ENCODE measurements around the gene CFAP100.

CFAP100 gene

DNA sequence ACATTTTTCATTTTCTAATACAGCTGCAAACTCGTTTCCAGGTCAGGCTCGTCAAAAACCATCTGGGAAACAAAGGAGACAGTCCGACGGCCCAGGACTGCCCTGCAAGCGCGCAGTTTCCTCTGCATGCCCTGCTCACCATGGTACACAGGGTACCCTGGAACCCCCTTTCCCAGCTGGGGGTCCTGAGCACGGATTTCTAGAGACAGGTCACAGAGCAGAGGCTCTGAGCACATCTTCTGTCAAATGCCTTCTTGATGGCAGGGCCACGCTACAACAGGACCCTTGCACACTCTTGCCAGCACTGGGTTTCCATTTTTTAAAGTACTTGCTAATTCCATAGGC, 72.9 kb downstream of the CFAP100 start (continued):
- TF ChIP-seq, protein P1, sequence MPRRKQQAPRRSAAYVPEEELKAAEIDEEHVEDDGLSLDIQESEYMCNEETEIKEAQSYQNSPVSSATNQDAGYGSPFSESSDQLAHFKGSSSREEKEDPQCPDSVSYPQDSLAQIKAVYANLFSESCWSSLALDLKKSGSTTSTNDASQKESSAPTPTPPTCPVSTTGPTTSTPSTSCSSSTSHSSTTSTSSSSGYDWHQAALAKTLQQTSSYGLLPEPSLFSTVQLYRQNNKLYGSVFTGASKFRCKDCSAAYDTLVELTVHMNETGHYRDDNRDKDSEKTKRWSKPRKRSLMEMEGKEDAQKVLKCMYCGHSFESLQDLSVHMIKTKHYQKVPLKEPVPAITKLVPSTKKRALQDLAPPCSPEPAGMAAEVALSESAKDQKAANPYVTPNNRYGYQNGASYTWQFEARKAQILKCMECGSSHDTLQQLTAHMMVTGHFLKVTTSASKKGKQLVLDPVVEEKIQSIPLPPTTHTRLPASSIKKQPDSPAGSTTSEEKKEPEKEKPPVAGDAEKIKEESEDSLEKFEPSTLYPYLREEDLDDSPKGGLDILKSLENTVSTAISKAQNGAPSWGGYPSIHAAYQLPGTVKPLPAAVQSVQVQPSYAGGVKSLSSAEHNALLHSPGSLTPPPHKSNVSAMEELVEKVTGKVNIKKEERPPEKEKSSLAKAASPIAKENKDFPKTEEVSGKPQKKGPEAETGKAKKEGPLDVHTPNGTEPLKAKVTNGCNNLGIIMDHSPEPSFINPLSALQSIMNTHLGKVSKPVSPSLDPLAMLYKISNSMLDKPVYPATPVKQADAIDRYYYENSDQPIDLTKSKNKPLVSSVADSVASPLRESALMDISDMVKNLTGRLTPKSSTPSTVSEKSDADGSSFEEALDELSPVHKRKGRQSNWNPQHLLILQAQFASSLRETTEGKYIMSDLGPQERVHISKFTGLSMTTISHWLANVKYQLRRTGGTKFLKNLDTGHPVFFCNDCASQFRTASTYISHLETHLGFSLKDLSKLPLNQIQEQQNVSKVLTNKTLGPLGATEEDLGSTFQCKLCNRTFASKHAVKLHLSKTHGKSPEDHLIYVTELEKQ (tag by site-specific recombination; IDR thresholded peaks at IDR 0.05; ENCODE audit: borderline replicate concordance) = no peak
- TF ChIP-seq, protein P2, sequence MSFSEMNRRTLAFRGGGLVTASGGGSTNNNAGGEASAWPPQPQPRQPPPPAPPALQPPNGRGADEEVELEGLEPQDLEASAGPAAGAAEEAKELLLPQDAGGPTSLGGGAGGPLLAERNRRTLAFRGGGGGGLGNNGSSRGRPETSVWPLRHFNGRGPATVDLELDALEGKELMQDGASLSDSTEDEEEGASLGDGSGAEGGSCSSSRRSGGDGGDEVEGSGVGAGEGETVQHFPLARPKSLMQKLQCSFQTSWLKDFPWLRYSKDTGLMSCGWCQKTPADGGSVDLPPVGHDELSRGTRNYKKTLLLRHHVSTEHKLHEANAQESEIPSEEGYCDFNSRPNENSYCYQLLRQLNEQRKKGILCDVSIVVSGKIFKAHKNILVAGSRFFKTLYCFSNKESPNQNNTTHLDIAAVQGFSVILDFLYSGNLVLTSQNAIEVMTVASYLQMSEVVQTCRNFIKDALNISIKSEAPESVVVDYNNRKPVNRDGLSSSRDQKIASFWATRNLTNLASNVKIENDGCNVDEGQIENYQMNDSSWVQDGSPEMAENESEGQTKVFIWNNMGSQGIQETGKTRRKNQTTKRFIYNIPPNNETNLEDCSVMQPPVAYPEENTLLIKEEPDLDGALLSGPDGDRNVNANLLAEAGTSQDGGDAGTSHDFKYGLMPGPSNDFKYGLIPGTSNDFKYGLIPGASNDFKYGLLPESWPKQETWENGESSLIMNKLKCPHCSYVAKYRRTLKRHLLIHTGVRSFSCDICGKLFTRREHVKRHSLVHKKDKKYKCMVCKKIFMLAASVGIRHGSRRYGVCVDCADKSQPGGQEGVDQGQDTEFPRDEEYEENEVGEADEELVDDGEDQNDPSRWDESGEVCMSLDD (tag by site-specific recombination; IDR thresholded peaks at IDR 0.05) = no peak
- TF ChIP-seq, protein P3, sequence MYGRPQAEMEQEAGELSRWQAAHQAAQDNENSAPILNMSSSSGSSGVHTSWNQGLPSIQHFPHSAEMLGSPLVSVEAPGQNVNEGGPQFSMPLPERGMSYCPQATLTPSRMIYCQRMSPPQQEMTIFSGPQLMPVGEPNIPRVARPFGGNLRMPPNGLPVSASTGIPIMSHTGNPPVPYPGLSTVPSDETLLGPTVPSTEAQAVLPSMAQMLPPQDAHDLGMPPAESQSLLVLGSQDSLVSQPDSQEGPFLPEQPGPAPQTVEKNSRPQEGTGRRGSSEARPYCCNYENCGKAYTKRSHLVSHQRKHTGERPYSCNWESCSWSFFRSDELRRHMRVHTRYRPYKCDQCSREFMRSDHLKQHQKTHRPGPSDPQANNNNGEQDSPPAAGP (tag by site-specific recombination; IDR thresholded peaks at IDR 0.05) = no peak
- TF ChIP-seq ZNF133 (tag by site-specific recombination; IDR thresholded peaks at IDR 0.05) = no peak
- TF ChIP-seq ZNF501 (tag by site-specific recombination; IDR thresholded peaks at IDR 0.05) = no peak

DNA sequence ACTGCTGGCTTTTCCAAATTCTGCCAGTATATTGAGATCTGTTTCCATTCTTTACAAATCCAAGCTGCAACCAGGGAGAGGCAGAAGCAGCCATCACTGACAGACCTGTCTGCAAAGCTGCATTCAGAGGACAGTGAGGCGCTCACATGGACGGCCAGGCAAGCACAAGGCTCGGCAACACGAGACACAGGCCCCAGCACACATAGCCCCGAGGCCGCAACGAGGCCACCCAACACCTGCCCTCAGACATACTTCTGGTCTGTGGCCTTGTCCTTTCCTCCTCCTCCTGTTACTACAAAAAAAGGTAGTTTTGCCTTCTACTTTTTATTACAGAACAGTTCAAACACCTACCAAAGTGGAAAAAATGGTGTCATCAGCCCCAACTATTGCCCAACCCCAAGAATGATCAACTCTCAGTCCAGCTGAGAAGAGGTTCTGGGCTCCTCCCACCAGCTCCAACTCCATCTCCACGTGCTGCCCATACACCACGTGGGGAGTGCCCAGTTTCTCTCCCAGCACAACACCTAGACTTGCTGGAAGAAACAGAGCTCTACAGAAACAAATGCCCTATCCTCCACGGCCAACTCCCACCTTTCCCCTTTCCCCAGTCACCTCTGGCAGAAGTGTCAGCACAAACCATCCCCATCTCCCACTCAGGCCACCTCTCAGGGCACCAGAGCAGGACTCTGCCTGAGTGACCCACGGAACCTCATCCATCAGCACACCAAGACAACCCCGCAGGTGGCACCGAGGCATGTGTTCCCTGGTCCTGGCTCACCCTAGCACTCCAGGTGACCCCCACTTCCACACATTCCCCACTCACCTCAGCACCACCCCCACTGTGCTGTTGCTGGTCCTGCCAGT, 73.6 kb downstream of the CFAP100 start:
- POLR2A ChIA-PET = no interaction called here
- CTCF ChIA-PET = no interaction called here
- Histone ChIP-seq H3K4me1 (ENCODE audit: control insufficient read depth, insufficient read depth, low read length) (peaks cover 4% of the 10 kb centered on the region; the same call in 1 of the 2 replicates), H3K9me3 (ENCODE audit: control insufficient read depth, insufficient read depth, low read depth, low read length) (no peaks in the 10 kb centered on the region), H3K27ac (ENCODE audit: extremely low read depth, low read depth, low read length) (no peak overlapping the region), H3K36me3 (ENCODE audit: control insufficient read depth in 2 of 2, insufficient read depth in 1 of 2, low read length in 2 of 2) (peaks cover 8 to 89% of the 10 kb centered on the region in 2 experiments; a peak in 2 of 3 replicates), H3K4me3 (ENCODE audit: low read depth, low read length) (no peak overlapping the region)
- no peak for TF ChIP-seq ZSCAN23 (tag by site-specific recombination; IDR thresholded peaks at IDR 0.05)

DNA sequence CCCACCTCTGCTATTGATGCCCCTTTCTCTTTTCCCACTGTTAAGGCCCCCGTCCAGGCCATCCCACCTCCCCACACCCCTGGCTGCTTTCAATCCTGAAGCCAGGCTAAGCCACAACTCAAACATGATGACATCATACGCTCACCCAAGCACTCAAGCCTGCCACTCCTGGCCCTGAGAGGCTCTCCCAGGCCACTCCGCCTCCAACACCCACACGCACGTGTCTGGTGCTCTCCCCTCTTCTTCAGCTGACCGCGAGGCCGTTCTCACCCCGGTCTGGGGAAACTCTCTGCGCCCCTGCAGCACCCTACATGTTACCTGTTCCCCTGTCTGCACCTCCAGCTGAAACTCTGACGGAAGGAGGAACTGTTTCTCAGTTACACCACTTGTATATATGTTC, 74.8 kb downstream of the CFAP100 start:
- Histone ChIP-seq H3K4me1 (ENCODE audit: control insufficient read depth, insufficient read depth, low read length) (peaks cover 8% of the 10 kb centered on the region; the same call in 1 of the 2 replicates), H3K27ac (ENCODE audit: extremely low read depth, low read depth, low read length) (no peak overlapping the region), H3K36me3 (ENCODE audit: control insufficient read depth in 2 of 2, insufficient read depth in 1 of 2, low read length in 2 of 2) (peaks cover 8 to 77% of the 10 kb centered on the region in 2 experiments; a peak in 2 of 3 replicates), H3K4me3 (ENCODE audit: low read depth, low read length) (no peak overlapping the region), H3K9me3 (ENCODE audit: control insufficient read depth, insufficient read depth, low read depth, low read length) (no peaks in the 10 kb centered on the region)
- POLR2A ChIA-PET = no interaction called here
- CTCF ChIA-PET = no interaction called here
- TF ChIP-seq ZIC2 (tag by site-specific recombination; IDR thresholded peaks at IDR 0.05) (no peak), ZNF311 (tag by site-specific recombination; IDR thresholded peaks at IDR 0.05; ENCODE audit: borderline replicate concordance) (no peak), ZNF24 (tag by site-specific recombination; IDR thresholded peaks at IDR 0.05) (no peak), EGR2 (tag by site-specific recombination; IDR thresholded peaks at IDR 0.05; ENCODE audit: low read depth) (peak; percentile 36; the same call in 1 of the 2 replicates), ZNF629 (tag by site-specific recombination; IDR thresholded peaks at IDR 0.05) (0 out of 2 replicates have a peak, but pooled peaks have one; percentile 29), BCL11B (tag by site-specific recombination; IDR thresholded peaks at IDR 0.05; ENCODE audit: low read depth) (no peak), ZFHX2 (tag by site-specific recombination; conservative IDR thresholded peaks at IDR 0.05) (peak; percentile 63), ZNF654 (tag by site-specific recombination; IDR thresholded peaks at IDR 0.05; ENCODE audit: low read depth) (no peak), SP7 (tag by site-specific recombination; IDR thresholded peaks at IDR 0.05) (0 out of 2 replicates have a peak, but pooled peaks have one; percentile 28), ZNF585B (tag by site-specific recombination; IDR thresholded peaks at IDR 0.05) (no peak)
- TF ChIP-seq, protein P1 (tag by site-specific recombination; IDR thresholded peaks at IDR 0.05; ENCODE audit: borderline replicate concordance) = no peak
- TF ChIP-seq, protein P4, sequence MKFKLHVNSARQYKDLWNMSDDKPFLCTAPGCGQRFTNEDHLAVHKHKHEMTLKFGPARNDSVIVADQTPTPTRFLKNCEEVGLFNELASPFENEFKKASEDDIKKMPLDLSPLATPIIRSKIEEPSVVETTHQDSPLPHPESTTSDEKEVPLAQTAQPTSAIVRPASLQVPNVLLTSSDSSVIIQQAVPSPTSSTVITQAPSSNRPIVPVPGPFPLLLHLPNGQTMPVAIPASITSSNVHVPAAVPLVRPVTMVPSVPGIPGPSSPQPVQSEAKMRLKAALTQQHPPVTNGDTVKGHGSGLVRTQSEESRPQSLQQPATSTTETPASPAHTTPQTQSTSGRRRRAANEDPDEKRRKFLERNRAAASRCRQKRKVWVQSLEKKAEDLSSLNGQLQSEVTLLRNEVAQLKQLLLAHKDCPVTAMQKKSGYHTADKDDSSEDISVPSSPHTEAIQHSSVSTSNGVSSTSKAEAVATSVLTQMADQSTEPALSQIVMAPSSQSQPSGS (tag by site-specific recombination; IDR thresholded peaks at IDR 0.05; ENCODE audit: low read depth) = peak; percentile 79
